A673 (cell line): ENCODE results near the gene NUP188. TPM values are rescaled to one million over a fixed set of nuclear protein-coding genes. Genes with fewer than 3 reads are reported as not detected.

Source experiments
- BruUV-seq: library from RNA; stranded (reverse); fragments of 400-500 nt; replicated peaks from 2 replicates; lab custom pipeline; 2021; lab: Mats Ljungman, UMichigan
- CTCF ChIA-PET: fragments of 300-600 bp; sonication (Branson Sonifier 250); formaldehyde crosslinking; loops from one replicate; lab custom pipeline; 2022; ENCODE audit warnings: antibody characterized with exemption; lab: Charles Lee
- POLR2A ChIA-PET: fragments of 300-600 bp; sonication (Branson Sonifier 250); formaldehyde crosslinking; loops from one replicate; lab custom pipeline; 2022; ENCODE audit warnings: antibody characterized with exemption; ENCODE audit not compliant: low non-redundant PET; lab: Charles Lee
- DNase-seq: peaks from one replicate; pipeline ENCODE4 v3.0.0-alpha.2; 2015; ENCODE audit warnings: low spot score
- H3K27ac ChIP-seq: fragments of 200-600 bp; sonication (generic); 2 replicates; pipeline ENCODE4 v1.5.1; 2016; ENCODE audit warnings: mixed run types, low read depth, mild to moderate bottlenecking, mixed read lengths, antibody characterized with exemption, low read length; ENCODE audit not compliant: poor library complexity, severe bottlenecking
- H3K27me3 ChIP-seq: fragments of 200-600 bp; sonication (generic); replicated peaks from 2 replicates; pipeline ENCODE4 v1.6.1; 2017; ENCODE audit warnings: mixed run types, low read depth, mild to moderate bottlenecking, mixed read lengths, antibody characterized with exemption, low read length; ENCODE audit not compliant: insufficient read depth, poor library complexity
- H3K36me3 ChIP-seq: fragments of 200-600 bp; sonication (generic); 2 replicates; pipeline ENCODE4 v1.6.1; 2016; ENCODE audit warnings: mixed run types, mild to moderate bottlenecking, mixed read lengths, antibody characterized with exemption, low read length; ENCODE audit not compliant: insufficient read depth, poor library complexity, severe bottlenecking
- H3K4me1 ChIP-seq: fragments of 200-600 bp; sonication (generic); 2 replicates; pipeline ENCODE4 v1.6.1; 2017; ENCODE audit warnings: mixed run types, mild to moderate bottlenecking, mixed read lengths, antibody characterized with exemption, low read length; ENCODE audit not compliant: insufficient read depth, poor library complexity, severe bottlenecking
- H3K4me3 ChIP-seq: fragments of 200-600 bp; sonication (generic); 2 replicates; pipeline ENCODE4 v1.5.1; 2016; ENCODE audit warnings: low read depth, mixed run types, mild to moderate bottlenecking, mixed read lengths, low read length; ENCODE audit not compliant: poor library complexity, severe bottlenecking
- H3K9me3 ChIP-seq: fragments of 200-600 bp; sonication (generic); 2 replicates; pipeline ENCODE4 v1.6.1; 2016; ENCODE audit warnings: mixed run types, low read depth, mild to moderate bottlenecking, mixed read lengths, antibody characterized with exemption, low read length; ENCODE audit not compliant: poor library complexity, severe bottlenecking
- CTCF ChIP-seq: fragments of 300-800, 200-600 bp; sonication (generic); conservative IDR thresholded peaks from 2 replicates; pipeline ENCODE4 v1.5.1; 2017; ENCODE audit warnings: low read depth, mild to moderate bottlenecking, antibody characterized with exemption, low read length, moderate library complexity, mixed read lengths
- EZH2 ChIP-seq: fragments of 200-600 bp; sonication (generic); IDR thresholded peaks from 2 replicates; pipeline ENCODE4 v1.6.1; 2017; ENCODE audit warnings: borderline replicate concordance, low read depth, mild to moderate bottlenecking, mixed read lengths, antibody characterized with exemption, low read length; ENCODE audit not compliant: poor library complexity, severe bottlenecking
- intact Hi-C: fragments of 100-400 bp; cut with micrococcal nuclease; formaldehyde crosslinking; loops from one replicate; pipeline ENCODE4 v1.10.0; 2022; ENCODE audit not compliant: unreplicated experiment
- total RNA-seq: library from RNA; stranded (reverse); gene quantifications from 2 replicates; pipeline ENCODE4 v1.2.3, GENCODE V29; 2021

Gene NUP188
- total RNA-seq, 1 experiment from 2014 or later, result 170 TPM

- BruUV-seq, result no TSS peak
- CTCF ChIA-PET, result no interaction called here
- POLR2A ChIA-PET, result interaction anchor here (0.6 kb wide), 1 partner anchor 95 kb away, joined by 4 read pairs; no protein-coding TSS in a partner anchor
These were observed 74.5 kb downstream of the NUP188 start for GRCh38 chr9:129022037-129022436.

GRCh38 chr9:129023036-129023907, 75.8 kb downstream of the NUP188 start:
- Histone ChIP-seq H3K4me3 (no peak overlapping the region), H3K4me1 (peaks cover 20% of the 10 kb centered on the region), H3K27ac (no peak overlapping the region), H3K27me3 (no peaks in the 10 kb centered on the region), H3K36me3 (no peaks in the 10 kb centered on the region), H3K9me3 (no peaks in the 10 kb centered on the region)
- intact Hi-C loops, result no loop called here
- no TSS peak for BruUV-seq
- CTCF ChIA-PET, result no interaction called here
- TF ChIP-seq EZH2 (no peak), CTCF (no peak)
- POLR2A ChIA-PET, result interaction anchor here (0.6 kb wide), 1 partner anchor 249 kb away, joined by 18 read pairs; no protein-coding TSS in a partner anchor
- no peak for DNase-seq

More at GRCh38 chr9:129022037-129022436, 74.5 kb downstream of the NUP188 start:
- TF ChIP-seq CTCF, result no peak
- no peak for TF ChIP-seq EZH2
- Histone ChIP-seq H3K9me3 (no peaks in the 10 kb centered on the region), H3K27ac (peak overlapping the region; percentile 30), H3K4me3 (no peak overlapping the region), H3K36me3 (no peaks in the 10 kb centered on the region), H3K27me3 (no peaks in the 10 kb centered on the region), H3K4me1 (peaks cover 14% of the 10 kb centered on the region)
- intact Hi-C loops, result no loop called here
- DNase-seq, result no peak

- no peaks in the 10 kb centered on the region for H3K27me3 ChIP-seq
- H3K27ac ChIP-seq, result no peak overlapping the region
- no peak for DNase-seq
- no peak overlapping the region for H3K4me3 ChIP-seq
- TF ChIP-seq CTCF (no peak), EZH2 (no peak)
- intact Hi-C loops, result no loop called here
- CTCF ChIA-PET, result no interaction called here
- no peaks in the 10 kb centered on the region for H3K36me3 ChIP-seq
- H3K9me3 ChIP-seq, result no peaks in the 10 kb centered on the region
- BruUV-seq, result no TSS peak
- POLR2A ChIA-PET, result no interaction called here
- H3K4me1 ChIP-seq, result peaks cover 20% of the 10 kb centered on the region
These were observed 76.4 kb downstream of the NUP188 start for GRCh38 chr9:129023908-129024233.
